GM21381 (cell line): ENCODE results near the gene NEDD4L.

Experiments used
- ATAC-seq: cut with Tn5 transposase; IDR thresholded peaks from one replicate; pipeline ENCODE4 v1.9.1; 2021; ENCODE audit warnings: mild to moderate bottlenecking, moderate library complexity; ENCODE audit not compliant: unreplicated experiment

Gene NEDD4L

GRCh38 chr18:58407263-58407648 is 363.2 kb downstream of the NEDD4L start:
- no peak for ATAC-seq

- ATAC-seq = no peak
Measured at GRCh38 chr18:58407649-58408407, 363.8 kb downstream of the NEDD4L start.

- no peak for ATAC-seq
Measured at GRCh38 chr18:58408665-58409064, 364.6 kb downstream of the NEDD4L start.

- no peak for ATAC-seq
Measured at GRCh38 chr18:58409802-58410445, 365.9 kb downstream of the NEDD4L start.

- ATAC-seq = no peak
Measured at GRCh38 chr18:58411323-58411722, 367.3 kb downstream of the NEDD4L start.

GRCh38 chr18:58412844-58413666 is 369.0 kb downstream of the NEDD4L start:
- ATAC-seq = no peak

- no peak for ATAC-seq
Measured at GRCh38 chr18:58413667-58414628, 369.9 kb downstream of the NEDD4L start.

GRCh38 chr18:58416014-58416703 is 372.1 kb downstream of the NEDD4L start:
- ATAC-seq = no peak

GRCh38 chr18:58416704-58417683 is 373.0 kb downstream of the NEDD4L start:
- ATAC-seq = no peak

- ATAC-seq = no peak
Measured at GRCh38 chr18:58417752-58418151, 373.7 kb downstream of the NEDD4L start.

GRCh38 chr18:58418361-58418760 is 374.3 kb downstream of the NEDD4L start:
- no peak for ATAC-seq

- ATAC-seq = no peak
Measured at GRCh38 chr18:58419587-58420199, 375.7 kb downstream of the NEDD4L start.

- no peak for ATAC-seq
Measured at GRCh38 chr18:58426611-58427010, 382.6 kb downstream of the NEDD4L start.

GRCh38 chr18:58427321-58427720 is 383.3 kb downstream of the NEDD4L start:
- no peak for ATAC-seq

- ATAC-seq = no peak
Measured at GRCh38 chr18:58429442-58429841, 385.4 kb downstream of the NEDD4L start.

GRCh38 chr18:58431215-58431614 is 387.2 kb downstream of the NEDD4L start:
- ATAC-seq = no peak

GRCh38 chr18:58432050-58432727 is 388.2 kb downstream of the NEDD4L start:
- no peak for ATAC-seq
